Ishikawa (cell line): ENCODE results near the gene SFXN2.

Experiments
- CEBPB ChIP-seq: IDR thresholded peaks from 2 replicates; pipeline ENCODE4 v1.6.1; 2012
- CREB1 ChIP-seq: IDR thresholded peaks from 2 replicates; pipeline ENCODE4 v1.6.1; 2012; ENCODE audit warnings: low read depth
- EGR1 ChIP-seq: IDR thresholded peaks from 2 replicates; pipeline ENCODE4 v1.6.1; 2012
- EP300 ChIP-seq: IDR thresholded peaks from 2 replicates; pipeline ENCODE4 v1.6.1; 2012; ENCODE audit warnings: borderline replicate concordance
- NFIC ChIP-seq: IDR thresholded peaks from 2 replicates; pipeline ENCODE4 v1.6.1; 2012
- RAD21 ChIP-seq: IDR thresholded peaks from 2 replicates; pipeline ENCODE4 v1.6.1; 2012; ENCODE audit warnings: low read depth
- TAF1 ChIP-seq: IDR thresholded peaks from 2 replicates; pipeline ENCODE4 v1.6.1; 2012; ENCODE audit warnings: low read depth, mild to moderate bottlenecking
- TCF12 ChIP-seq: IDR thresholded peaks from 2 replicates; pipeline ENCODE4 v1.6.1; 2012; ENCODE audit warnings: low read depth
- TEAD4 ChIP-seq: IDR thresholded peaks from 2 replicates; pipeline ENCODE4 v1.6.1; 2012
- YY1 ChIP-seq: IDR thresholded peaks from 2 replicates; pipeline ENCODE4 v1.6.1; 2012; ENCODE audit warnings: low read depth
- ZBTB7A ChIP-seq: IDR thresholded peaks from 2 replicates; pipeline ENCODE4 v1.6.1; 2012; ENCODE audit warnings: low read depth
- TF ChIP-seq, protein P1 (sequence below): IDR thresholded peaks from 2 replicates; pipeline ENCODE4 v1.6.1; 2012; ENCODE audit warnings: low read depth, mild to moderate bottlenecking
- TF ChIP-seq, protein P2 (sequence below): IDR thresholded peaks from 2 replicates; pipeline ENCODE4 v1.6.1; 2012

DNA sequence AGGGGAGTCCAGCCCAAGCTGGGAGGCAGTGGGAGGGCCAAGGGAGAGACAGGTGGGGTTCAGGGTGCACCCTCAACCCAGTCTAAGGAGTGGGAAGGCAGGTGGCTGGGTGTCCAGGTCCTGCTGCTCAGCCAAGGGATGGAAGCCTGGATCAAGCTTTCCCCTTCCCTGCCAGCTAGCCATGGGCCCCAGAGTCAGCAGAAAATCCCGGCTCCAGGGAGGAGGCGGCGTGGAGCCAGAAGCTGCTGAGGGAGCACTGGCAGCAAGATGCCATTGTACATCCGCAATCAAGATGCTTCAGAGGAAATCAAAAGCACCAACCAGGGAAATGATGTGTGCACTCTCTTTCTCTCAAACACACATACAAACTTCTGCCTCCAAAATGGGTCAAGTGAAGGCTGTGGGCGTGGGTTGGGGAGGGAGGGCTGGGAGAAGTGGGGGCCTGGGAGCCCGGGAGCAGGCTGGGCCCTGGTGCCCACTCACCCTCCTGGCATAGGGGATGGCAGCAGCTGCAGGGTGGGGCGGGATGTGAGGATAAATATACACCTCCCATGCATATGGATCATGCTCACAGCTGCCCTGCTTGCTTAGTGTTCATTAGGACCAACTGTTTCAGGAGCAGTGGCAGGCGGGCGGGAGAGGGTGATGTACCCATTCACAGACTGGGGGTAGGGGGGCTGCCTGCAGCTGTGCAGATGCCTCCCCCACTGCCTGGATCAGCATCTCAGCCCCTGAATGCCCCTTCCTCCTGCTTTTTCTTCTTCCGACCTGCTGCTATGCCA lies 45.9 kb upstream of the SFXN2 start:
- no peak for TF ChIP-seq EGR1
- no peak for TF ChIP-seq TCF12
- no peak for TF ChIP-seq YY1
- TF ChIP-seq, protein P1, sequence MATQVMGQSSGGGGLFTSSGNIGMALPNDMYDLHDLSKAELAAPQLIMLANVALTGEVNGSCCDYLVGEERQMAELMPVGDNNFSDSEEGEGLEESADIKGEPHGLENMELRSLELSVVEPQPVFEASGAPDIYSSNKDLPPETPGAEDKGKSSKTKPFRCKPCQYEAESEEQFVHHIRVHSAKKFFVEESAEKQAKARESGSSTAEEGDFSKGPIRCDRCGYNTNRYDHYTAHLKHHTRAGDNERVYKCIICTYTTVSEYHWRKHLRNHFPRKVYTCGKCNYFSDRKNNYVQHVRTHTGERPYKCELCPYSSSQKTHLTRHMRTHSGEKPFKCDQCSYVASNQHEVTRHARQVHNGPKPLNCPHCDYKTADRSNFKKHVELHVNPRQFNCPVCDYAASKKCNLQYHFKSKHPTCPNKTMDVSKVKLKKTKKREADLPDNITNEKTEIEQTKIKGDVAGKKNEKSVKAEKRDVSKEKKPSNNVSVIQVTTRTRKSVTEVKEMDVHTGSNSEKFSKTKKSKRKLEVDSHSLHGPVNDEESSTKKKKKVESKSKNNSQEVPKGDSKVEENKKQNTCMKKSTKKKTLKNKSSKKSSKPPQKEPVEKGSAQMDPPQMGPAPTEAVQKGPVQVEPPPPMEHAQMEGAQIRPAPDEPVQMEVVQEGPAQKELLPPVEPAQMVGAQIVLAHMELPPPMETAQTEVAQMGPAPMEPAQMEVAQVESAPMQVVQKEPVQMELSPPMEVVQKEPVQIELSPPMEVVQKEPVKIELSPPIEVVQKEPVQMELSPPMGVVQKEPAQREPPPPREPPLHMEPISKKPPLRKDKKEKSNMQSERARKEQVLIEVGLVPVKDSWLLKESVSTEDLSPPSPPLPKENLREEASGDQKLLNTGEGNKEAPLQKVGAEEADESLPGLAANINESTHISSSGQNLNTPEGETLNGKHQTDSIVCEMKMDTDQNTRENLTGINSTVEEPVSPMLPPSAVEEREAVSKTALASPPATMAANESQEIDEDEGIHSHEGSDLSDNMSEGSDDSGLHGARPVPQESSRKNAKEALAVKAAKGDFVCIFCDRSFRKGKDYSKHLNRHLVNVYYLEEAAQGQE = no peak
- no peak for TF ChIP-seq TAF1
- no peak for TF ChIP-seq RAD21
- no peak for TF ChIP-seq TEAD4
- TF ChIP-seq CEBPB = no peak
- TF ChIP-seq EP300 = no peak
- TF ChIP-seq, protein P2, sequence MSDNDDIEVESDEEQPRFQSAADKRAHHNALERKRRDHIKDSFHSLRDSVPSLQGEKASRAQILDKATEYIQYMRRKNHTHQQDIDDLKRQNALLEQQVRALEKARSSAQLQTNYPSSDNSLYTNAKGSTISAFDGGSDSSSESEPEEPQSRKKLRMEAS = no peak
- TF ChIP-seq NFIC = no peak
- no peak for TF ChIP-seq ZBTB7A
- TF ChIP-seq CREB1 = no peak
